C4-2B (cell line): ENCODE results near the gene SMARCC1.

Experiments
- H3K27ac ChIP-seq: fragments of 450-650 bp; 2 replicates; pipeline ENCODE4 v1.5.1; 2017
- ZFX ChIP-seq: fragments of 450-650 bp; IDR thresholded peaks from 2 replicates; pipeline ENCODE4 v1.6.1; 2017
- TF ChIP-seq, protein P1 (sequence below): fragments of 450-650 bp; conservative IDR thresholded peaks from 2 replicates; pipeline ENCODE4 v1.5.1; 2017; ENCODE audit warnings: mild to moderate bottlenecking

SMARCC1 gene

GRCh38 chr3:47701388-47701787 is 80.3 kb downstream of the SMARCC1 start:
- no peak overlapping the region for H3K27ac ChIP-seq
- TF ChIP-seq, protein P1, sequence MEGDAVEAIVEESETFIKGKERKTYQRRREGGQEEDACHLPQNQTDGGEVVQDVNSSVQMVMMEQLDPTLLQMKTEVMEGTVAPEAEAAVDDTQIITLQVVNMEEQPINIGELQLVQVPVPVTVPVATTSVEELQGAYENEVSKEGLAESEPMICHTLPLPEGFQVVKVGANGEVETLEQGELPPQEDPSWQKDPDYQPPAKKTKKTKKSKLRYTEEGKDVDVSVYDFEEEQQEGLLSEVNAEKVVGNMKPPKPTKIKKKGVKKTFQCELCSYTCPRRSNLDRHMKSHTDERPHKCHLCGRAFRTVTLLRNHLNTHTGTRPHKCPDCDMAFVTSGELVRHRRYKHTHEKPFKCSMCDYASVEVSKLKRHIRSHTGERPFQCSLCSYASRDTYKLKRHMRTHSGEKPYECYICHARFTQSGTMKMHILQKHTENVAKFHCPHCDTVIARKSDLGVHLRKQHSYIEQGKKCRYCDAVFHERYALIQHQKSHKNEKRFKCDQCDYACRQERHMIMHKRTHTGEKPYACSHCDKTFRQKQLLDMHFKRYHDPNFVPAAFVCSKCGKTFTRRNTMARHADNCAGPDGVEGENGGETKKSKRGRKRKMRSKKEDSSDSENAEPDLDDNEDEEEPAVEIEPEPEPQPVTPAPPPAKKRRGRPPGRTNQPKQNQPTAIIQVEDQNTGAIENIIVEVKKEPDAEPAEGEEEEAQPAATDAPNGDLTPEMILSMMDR: no peak
- no peak for TF ChIP-seq ZFX

DNA sequence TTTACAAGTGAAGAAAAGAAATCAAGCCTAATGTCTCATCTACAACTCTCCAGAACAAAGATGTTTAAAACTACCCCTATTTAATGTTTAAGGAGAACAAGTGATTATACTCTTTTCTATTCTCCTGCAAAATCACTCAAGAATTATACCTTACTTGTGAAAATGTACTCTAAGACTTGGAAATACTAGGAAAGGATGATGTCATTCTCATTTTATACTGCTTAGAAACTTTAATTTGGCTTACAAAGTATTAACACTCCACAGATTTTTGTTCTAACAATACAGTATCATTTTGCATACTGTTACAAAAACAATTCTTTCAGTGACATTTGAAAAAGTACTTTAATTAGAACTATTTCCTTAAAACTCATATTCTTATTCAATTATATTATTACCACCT is 89.5 kb downstream of the SMARCC1 start:
- no peak overlapping the region for H3K27ac ChIP-seq
- TF ChIP-seq, protein P1: no peak
- no peak for TF ChIP-seq ZFX

DNA sequence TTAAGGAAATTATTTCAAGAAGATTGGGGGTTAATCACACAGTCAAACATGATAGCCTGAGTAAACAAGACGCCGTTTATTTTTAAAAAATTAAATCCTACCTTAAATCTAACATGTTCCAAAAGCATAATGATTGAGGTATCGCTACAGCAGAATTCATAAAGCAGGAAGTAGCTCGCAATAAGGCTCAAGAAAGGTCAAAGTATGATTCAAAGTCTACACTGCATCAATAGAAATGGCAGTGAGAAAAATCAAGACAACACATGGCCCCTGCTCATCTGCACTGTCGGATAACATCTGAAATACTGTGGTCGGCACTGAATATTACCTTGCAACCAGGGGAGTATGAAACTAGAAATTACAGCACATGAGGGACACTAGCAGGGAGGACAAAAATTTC is 93.2 kb downstream of the SMARCC1 start:
- no peak overlapping the region for H3K27ac ChIP-seq
- TF ChIP-seq, protein P1: no peak
- TF ChIP-seq ZFX: no peak

DNA sequence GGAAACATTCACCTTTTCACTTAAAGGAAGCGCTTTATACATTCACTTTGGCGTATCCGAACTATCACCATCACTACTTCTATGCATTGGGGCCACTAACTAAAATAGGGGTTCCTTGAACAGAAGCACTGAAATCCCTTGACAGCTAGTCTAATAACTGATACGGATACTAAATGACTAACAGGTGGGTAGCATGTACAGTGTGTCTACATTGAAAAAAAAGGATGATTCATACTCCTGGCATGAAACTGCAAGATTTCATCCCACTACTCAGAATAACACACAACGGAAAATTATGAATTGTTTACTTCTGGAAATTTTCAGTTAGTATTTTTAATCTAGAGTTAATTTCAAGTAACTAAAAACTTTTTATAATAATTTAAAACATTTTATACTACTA is 96.7 kb downstream of the SMARCC1 start:
- TF ChIP-seq ZFX: no peak
- TF ChIP-seq, protein P1: no peak
- H3K27ac ChIP-seq: no peak overlapping the region

GRCh38 chr3:47681016-47681415 is 100.7 kb downstream of the SMARCC1 start:
- TF ChIP-seq ZFX: no peak
- TF ChIP-seq, protein P1: no peak

DNA sequence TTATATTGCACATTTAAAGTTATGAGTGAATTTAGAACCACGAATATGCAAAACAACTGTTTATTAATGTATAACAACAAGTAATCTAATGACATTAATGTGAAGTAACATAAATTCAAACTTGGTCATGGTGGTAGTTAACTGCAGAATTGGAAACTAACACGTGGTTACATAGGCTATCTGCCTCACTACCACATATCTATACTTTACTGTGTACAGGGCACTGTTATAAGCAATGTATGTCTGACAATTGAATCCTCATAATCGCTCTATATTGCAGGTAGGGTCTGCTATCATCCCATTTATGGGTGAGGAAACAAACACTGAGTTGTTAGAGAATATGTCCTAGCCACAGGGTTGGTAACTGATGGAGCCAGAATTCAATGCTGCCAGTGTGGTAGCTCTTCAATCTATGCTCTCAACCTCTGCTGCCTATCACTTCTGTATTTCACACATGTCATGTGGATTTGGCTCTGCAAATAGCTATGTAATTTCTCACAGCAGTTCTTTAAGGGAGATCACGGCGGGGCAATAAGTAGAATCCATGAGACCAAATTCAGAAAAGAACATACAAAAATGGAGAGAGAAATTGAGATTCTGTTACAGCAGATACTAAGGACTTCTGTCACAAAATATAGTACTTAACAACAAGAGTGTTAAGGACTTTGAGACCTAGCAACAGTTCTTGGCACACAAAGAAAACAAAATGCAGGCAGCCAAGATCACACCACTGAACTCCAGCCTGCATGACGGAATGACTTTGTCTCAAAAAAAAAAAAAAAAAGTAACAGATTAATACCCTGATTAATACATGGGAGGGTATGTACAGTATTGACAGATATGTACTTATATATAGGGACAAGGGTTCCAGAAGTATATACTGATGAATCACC is 103.0 kb downstream of the SMARCC1 start:
- no peak for TF ChIP-seq ZFX
- TF ChIP-seq, protein P1: no peak
- H3K27ac ChIP-seq: no peak overlapping the region

More at GRCh38 chr3:47681016-47681415, 100.7 kb downstream of the SMARCC1 start:
- no peak overlapping the region for H3K27ac ChIP-seq

- H3K27ac ChIP-seq: no peak overlapping the region
- TF ChIP-seq ZFX: no peak
- TF ChIP-seq, protein P1: no peak
Observed at GRCh38 chr3:47669026-47669749, 112.5 kb downstream of the SMARCC1 start.
